ENCODE data around the gene DOCK10.

Gene DOCK10

GRCh38 chr2:224786848-224787247, 255.4 kb downstream of the DOCK10 start:
- in situ Hi-C loops (cut with HindIII; ENCODE audit: low pct_unique_long_range_greater_than_20kb, low sequenced_read_pairs), result no loop called here
- no peak for TF ChIP-seq JUND (IDR thresholded peaks at IDR 0.05; ENCODE audit: low read depth)
- no peak for DNase-seq (ENCODE audit: low read depth in 1 of 2, low spot score in 1 of 2)

- in situ Hi-C loops (cut with HindIII; ENCODE audit: low pct_unique_long_range_greater_than_20kb, low sequenced_read_pairs), result no loop called here
- TF ChIP-seq JUND (IDR thresholded peaks at IDR 0.05; ENCODE audit: low read depth), result no peak
- no peak for DNase-seq (ENCODE audit: low read depth in 1 of 2, low spot score in 1 of 2)
Measured at GRCh38 chr2:224781400-224781799, 260.9 kb downstream of the DOCK10 start.

GRCh38 chr2:224780823-224781222, 261.4 kb downstream of the DOCK10 start:
- in situ Hi-C loops (cut with HindIII; ENCODE audit: low pct_unique_long_range_greater_than_20kb, low sequenced_read_pairs), result no loop called here
- TF ChIP-seq JUND (IDR thresholded peaks at IDR 0.05; ENCODE audit: low read depth), result no peak
- no peak for DNase-seq (ENCODE audit: low read depth in 1 of 2, low spot score in 1 of 2)

GRCh38 chr2:224780106-224780505, 262.2 kb downstream of the DOCK10 start:
- in situ Hi-C loops (cut with HindIII; ENCODE audit: low pct_unique_long_range_greater_than_20kb, low sequenced_read_pairs), result no loop called here
- DNase-seq (ENCODE audit: low read depth in 1 of 2, low spot score in 1 of 2), result no peak

GRCh38 chr2:224778474-224778877, 263.8 kb downstream of the DOCK10 start:
- in situ Hi-C loops (cut with HindIII; ENCODE audit: low pct_unique_long_range_greater_than_20kb, low sequenced_read_pairs), result no loop called here
- no peak for TF ChIP-seq JUND (IDR thresholded peaks at IDR 0.05; ENCODE audit: low read depth)
- DNase-seq (ENCODE audit: low read depth in 1 of 2, low spot score in 1 of 2), result peak; percentile 14 to 64

More at GRCh38 chr2:224780106-224780505, 262.2 kb downstream of the DOCK10 start:
- no peak for TF ChIP-seq JUND (IDR thresholded peaks at IDR 0.05; ENCODE audit: low read depth)

- in situ Hi-C loops (cut with HindIII; ENCODE audit: low pct_unique_long_range_greater_than_20kb, low sequenced_read_pairs), result no loop called here
- TF ChIP-seq JUND (IDR thresholded peaks at IDR 0.05; ENCODE audit: low read depth), result no peak
- no peak for DNase-seq (ENCODE audit: low read depth in 1 of 2, low spot score in 1 of 2)
Measured at GRCh38 chr2:224777559-224777930, 264.7 kb downstream of the DOCK10 start.

GRCh38 chr2:224776795-224777558, 265.3 kb downstream of the DOCK10 start:
- no peak for DNase-seq (ENCODE audit: low read depth in 1 of 2, low spot score in 1 of 2)
- TF ChIP-seq JUND (IDR thresholded peaks at IDR 0.05; ENCODE audit: low read depth), result no peak
- in situ Hi-C loops (cut with HindIII; ENCODE audit: low pct_unique_long_range_greater_than_20kb, low sequenced_read_pairs), result no loop called here

GRCh38 chr2:224775647-224776046, 266.6 kb downstream of the DOCK10 start:
- in situ Hi-C loops (cut with HindIII; ENCODE audit: low pct_unique_long_range_greater_than_20kb, low sequenced_read_pairs), result no loop called here
- no peak for DNase-seq (ENCODE audit: low read depth in 1 of 2, low spot score in 1 of 2)

GRCh38 chr2:224774735-224775134, 267.5 kb downstream of the DOCK10 start:
- in situ Hi-C loops (cut with HindIII; ENCODE audit: low pct_unique_long_range_greater_than_20kb, low sequenced_read_pairs), result no loop called here
- no peak for TF ChIP-seq JUND (IDR thresholded peaks at IDR 0.05; ENCODE audit: low read depth)
- DNase-seq (ENCODE audit: low read depth in 1 of 2, low spot score in 1 of 2), result no peak

More at GRCh38 chr2:224775647-224776046, 266.6 kb downstream of the DOCK10 start:
- no peak for TF ChIP-seq JUND (IDR thresholded peaks at IDR 0.05; ENCODE audit: low read depth)

GRCh38 chr2:224772494-224772893, 269.8 kb downstream of the DOCK10 start:
- TF ChIP-seq JUND (IDR thresholded peaks at IDR 0.05; ENCODE audit: low read depth), result no peak
- DNase-seq (ENCODE audit: low read depth in 1 of 2, low spot score in 1 of 2), result no peak
- in situ Hi-C loops (cut with HindIII; ENCODE audit: low pct_unique_long_range_greater_than_20kb, low sequenced_read_pairs), result no loop called here

- in situ Hi-C loops (cut with HindIII; ENCODE audit: low pct_unique_long_range_greater_than_20kb, low sequenced_read_pairs), result no loop called here
- DNase-seq (ENCODE audit: low read depth in 1 of 2, low spot score in 1 of 2), result no peak
- no peak for TF ChIP-seq JUND (IDR thresholded peaks at IDR 0.05; ENCODE audit: low read depth)
Measured at GRCh38 chr2:224769489-224769888, 272.8 kb downstream of the DOCK10 start.

- in situ Hi-C loops (cut with HindIII; ENCODE audit: low pct_unique_long_range_greater_than_20kb, low sequenced_read_pairs), result no loop called here
- no peak for DNase-seq (ENCODE audit: low read depth in 1 of 2, low spot score in 1 of 2)
Measured at GRCh38 chr2:224764565-224765236, 277.6 kb downstream of the DOCK10 start.

GRCh38 chr2:224757934-224758548, 284.2 kb downstream of the DOCK10 start:
- TF ChIP-seq JUND (IDR thresholded peaks at IDR 0.05; ENCODE audit: low read depth), result no peak
- in situ Hi-C loops (cut with HindIII; ENCODE audit: low pct_unique_long_range_greater_than_20kb, low sequenced_read_pairs), result no loop called here
- DNase-seq (ENCODE audit: low read depth in 1 of 2, low spot score in 1 of 2), result no peak

More at GRCh38 chr2:224764565-224765236, 277.6 kb downstream of the DOCK10 start:
- no peak for TF ChIP-seq JUND (IDR thresholded peaks at IDR 0.05; ENCODE audit: low read depth)

Measured in T47D (cell line).